ENCODE data around the gene SRPK1. TPM values are rescaled to one million over a fixed set of nuclear protein-coding genes. Genes with fewer than 3 reads are reported as not detected.

Gene SRPK1
- total and polyA plus RNA-seq, 2 of the 13 experiments (the other 11 are each of a cell fraction or from before 2014, with no cell fraction given) = 56.4 to 142 TPM

GRCh38 chr6:35905841-35906498, 14.9 kb downstream of the SRPK1 start (continued):
- TF ChIP-seq SP140L (CRISPR knock-in tag; IDR thresholded peaks at IDR 0.05; ENCODE audit: borderline replicate concordance) = no peak
- TF ChIP-seq IRF9 (CRISPR knock-in tag; IDR thresholded peaks at IDR 0.05; ENCODE audit: borderline replicate concordance) = no peak

- ATAC-seq = no peak
These were observed 15.6 kb downstream of the SRPK1 start for GRCh38 chr6:35905141-35905785.

GRCh38 chr6:35903679-35904078, 17.2 kb downstream of the SRPK1 start:
- ChIA-PET POLR2A (interaction anchor here (2.3 kb wide), 1 partner anchor 8 kb away, joined by 7 read pairs; no protein-coding TSS in a partner anchor), CTCF (ENCODE audit: low intra/inter-chr PET ratio, low total read pairs) (no interaction called here)
- intact Hi-C loops (cut with micrococcal nuclease; ENCODE audit: unreplicated experiment) = no loop called here
- Histone ChIP-seq H3K4me1 (ENCODE audit: insufficient read depth, low read length) (peaks cover 10% of the 10 kb centered on the region), H3K9ac (ENCODE audit: insufficient read depth, low read depth, low read length) (no peak overlapping the region), H2AFZ (ENCODE audit: low read length) (no peak overlapping the region), H3K4me3 (replicated peaks in 1 of 3; ENCODE audit: insufficient read depth in 1 of 3, low read depth in 2 of 3, low read length in 3 of 3) (no peak overlapping the region), H3K9me3 (ENCODE audit: low read length) (peaks cover 3% of the 10 kb centered on the region), H3K4me2 (ENCODE audit: low read depth, low read length) (no peak overlapping the region), H3K27ac (ENCODE audit: extremely low read length, insufficient read depth, low read length) (no peak overlapping the region), H4K20me1 (ENCODE audit: insufficient read depth, low read length) (peaks cover 15% of the 10 kb centered on the region), H3K36me3 (replicated peaks in 1 of 2; ENCODE audit: control insufficient read depth in 1 of 2, insufficient read depth in 2 of 2, low read length in 2 of 2) (peaks cover 10 to 66% of the 10 kb centered on the region in 2 experiments), H3K79me2 (ENCODE audit: insufficient read depth, low read length) (peaks cover 94% of the 10 kb centered on the region), H3K27me3 (ENCODE audit: control insufficient read depth in 1 of 2, insufficient read depth in 2 of 2, low read length in 2 of 2) (no peaks in the 10 kb centered on the region)
- ATAC-seq (no peak), DNase-seq (ENCODE audit: low spot score) (no peak), FAIRE-seq (no peak)
- in situ Hi-C loops (cut with HindIII; ENCODE audit: extremely low pct_ligation_motif_present, low pct_unique_long_range_greater_than_20kb) = no loop called here
- BruUV-seq (replicated peaks) = no TSS peak
- WGBS (ENCODE audit: low lambda C conversion rate) = 96% methylated on average over 4 of the region's 4 CpGs
- TF ChIP-seq HMGXB4 (CRISPR knock-in tag; IDR thresholded peaks at IDR 0.05; ENCODE audit: borderline replicate concordance in 1 of 2, low read depth in 1 of 2) = no peak
- TF ChIP-seq ZNF589 (CRISPR knock-in tag; conservative IDR thresholded peaks at IDR 0.05) = no peak
- no peak for TF ChIP-seq NFATC3 (CRISPR knock-in tag; IDR thresholded peaks at IDR 0.05)
- TF ChIP-seq ZNF503 (CRISPR knock-in tag; IDR thresholded peaks at IDR 0.05) = no peak
- no peak for TF ChIP-seq SRSF9 (IDR thresholded peaks at IDR 0.05; ENCODE audit: borderline replicate concordance, insufficient read depth, low read depth, low read length, poor library complexity, severe bottlenecking)
- TF ChIP-seq XBP1 (CRISPR knock-in tag; IDR thresholded peaks at IDR 0.05) = no peak
- TF ChIP-seq ESRRA (CRISPR knock-in tag; IDR thresholded peaks at IDR 0.05; ENCODE audit: low read depth) = no peak

More at GRCh38 chr6:35905141-35905785, 15.6 kb downstream of the SRPK1 start:
- in situ Hi-C loops (cut with HindIII; ENCODE audit: extremely low pct_ligation_motif_present, low pct_unique_long_range_greater_than_20kb) = no loop called here
- H2AFZ ChIP-seq (ENCODE audit: low read length) = no peak overlapping the region
- H4K20me1 ChIP-seq (ENCODE audit: insufficient read depth, low read length) = peaks cover 15% of the 10 kb centered on the region
- TF ChIP-seq FOXC1 (CRISPR knock-in tag; IDR thresholded peaks at IDR 0.05; ENCODE audit: borderline replicate concordance) = no peak
- H3K36me3 ChIP-seq (replicated peaks in 1 of 2; ENCODE audit: control insufficient read depth in 1 of 2, insufficient read depth in 2 of 2, low read length in 2 of 2) = peaks cover 14 to 70% of the 10 kb centered on the region in 2 experiments
- no peak overlapping the region for H3K9ac ChIP-seq (ENCODE audit: insufficient read depth, low read depth, low read length)
- CTCF ChIA-PET (ENCODE audit: low intra/inter-chr PET ratio, low total read pairs) = no interaction called here
- no peak overlapping the region for H3K4me2 ChIP-seq (ENCODE audit: low read depth, low read length)
- DNase-seq (ENCODE audit: low spot score) (no peak), FAIRE-seq (no peak)
- H3K27ac ChIP-seq (ENCODE audit: extremely low read length, insufficient read depth, low read length) = no peak overlapping the region
- peaks cover 10% of the 10 kb centered on the region for H3K4me1 ChIP-seq (ENCODE audit: insufficient read depth, low read length)
- intact Hi-C loops (cut with micrococcal nuclease; ENCODE audit: unreplicated experiment) = no loop called here
- WGBS (ENCODE audit: low lambda C conversion rate) = 91% methylated on average over 2 of the region's 2 CpGs
- no TSS peak for BruUV-seq (replicated peaks)
- H3K79me2 ChIP-seq (ENCODE audit: insufficient read depth, low read length) = peaks cover 96% of the 10 kb centered on the region
- POLR2A ChIA-PET = no interaction called here
- no peaks in the 10 kb centered on the region for H3K27me3 ChIP-seq (ENCODE audit: control insufficient read depth in 1 of 2, insufficient read depth in 2 of 2, low read length in 2 of 2)
- no peak overlapping the region for H3K4me3 ChIP-seq (replicated peaks in 1 of 3; ENCODE audit: insufficient read depth in 1 of 3, low read depth in 2 of 3, low read length in 3 of 3)
- H3K9me3 ChIP-seq (ENCODE audit: low read length) = peaks cover 19% of the 10 kb centered on the region

All from HepG2 (cell line).